Endothelial cell (in vitro differentiated cells): ENCODE data around the gene RANBP10. TPM values are rescaled to one million over a fixed set of nuclear protein-coding genes. Genes with fewer than 3 reads are reported as not detected.

ENCODE experiments used
- DNase-seq: peaks from one replicate; pipeline ENCODE4 v3.0.0; 2021; ENCODE audit warnings: low spot score
- H3K27ac Mint-ChIP-seq: one replicate; pipeline ENCODE4 v1.8.0; 2021; ENCODE audit warnings: mixed read lengths, inconsistent platforms; ENCODE audit not compliant: unreplicated experiment
- H3K27me3 Mint-ChIP-seq: one replicate; pipeline ENCODE4 v1.8.0; 2021; ENCODE audit warnings: mild to moderate bottlenecking, moderate library complexity, mixed read lengths, inconsistent platforms; ENCODE audit not compliant: unreplicated experiment
- H3K36me3 Mint-ChIP-seq: one replicate; pipeline ENCODE4 v1.8.0; 2021; ENCODE audit warnings: mild to moderate bottlenecking, low read depth, mixed read lengths, inconsistent platforms; ENCODE audit not compliant: unreplicated experiment
- H3K4me1 Mint-ChIP-seq: one replicate; pipeline ENCODE4 v1.8.0; 2021; ENCODE audit warnings: mild to moderate bottlenecking, mixed read lengths, inconsistent platforms; ENCODE audit not compliant: unreplicated experiment
- H3K4me3 Mint-ChIP-seq: one replicate; pipeline ENCODE4 v1.8.0; 2021; ENCODE audit warnings: mild to moderate bottlenecking, mixed read lengths, inconsistent platforms; ENCODE audit not compliant: unreplicated experiment
- H3K9me3 Mint-ChIP-seq: one replicate; pipeline ENCODE4 v1.8.0; 2021; ENCODE audit warnings: mixed read lengths, inconsistent platforms; ENCODE audit not compliant: unreplicated experiment
- CTCF ChIP-seq: fragments of 200-600 bp; sonication (generic); IDR thresholded peaks from one replicate; pipeline ENCODE4 v1.5.0; 2021; ENCODE audit warnings: antibody characterized with exemption; ENCODE audit not compliant: unreplicated experiment
- total RNA-seq: library from RNA; stranded (reverse); fragmentation: NEBNext Ultra II Directional; extraction: Animal tissue kit (Norgen Biotek cat#: 25700); gene quantifications from one replicate; pipeline ENCODE4 v1.2.1, GENCODE V29; 2021; ENCODE audit not compliant: unreplicated experiment

RANBP10 gene
- total RNA-seq, 1 donor from 2014 or later = 19.5 TPM

GRCh38 chr16:67764158-67764667 lies 42.1 kb downstream of the RANBP10 start:
- peaks cover 12% of the 10 kb centered on the region for H3K27me3 Mint-ChIP-seq

GRCh38 chr16:67763066-67763465 lies 43.3 kb downstream of the RANBP10 start:
- H3K27ac Mint-ChIP-seq = no peak overlapping the region
- H3K27me3 Mint-ChIP-seq = peaks cover 14% of the 10 kb centered on the region
- peaks cover 12% of the 10 kb centered on the region for H3K4me1 Mint-ChIP-seq
- DNase-seq = no peak
- H3K36me3 Mint-ChIP-seq = peaks cover 19% of the 10 kb centered on the region
- H3K9me3 Mint-ChIP-seq = no peaks in the 10 kb centered on the region
- TF ChIP-seq CTCF = no peak
- H3K4me3 Mint-ChIP-seq = peak overlapping the region; percentile 22

More at GRCh38 chr16:67764158-67764667, 42.1 kb downstream of the RANBP10 start:
- H3K36me3 Mint-ChIP-seq = peaks cover 19% of the 10 kb centered on the region
- TF ChIP-seq CTCF = no peak
- H3K9me3 Mint-ChIP-seq = no peaks in the 10 kb centered on the region
- H3K4me3 Mint-ChIP-seq = no peak overlapping the region
- H3K27ac Mint-ChIP-seq = peak overlapping the region; percentile 48
- no peak for DNase-seq
- H3K4me1 Mint-ChIP-seq = peaks cover 12% of the 10 kb centered on the region

- H3K9me3 Mint-ChIP-seq = no peaks in the 10 kb centered on the region
- no peak for TF ChIP-seq CTCF
- no peak overlapping the region for H3K27ac Mint-ChIP-seq
- H3K27me3 Mint-ChIP-seq = peaks cover 14% of the 10 kb centered on the region
- H3K4me3 Mint-ChIP-seq = no peak overlapping the region
- H3K36me3 Mint-ChIP-seq = peaks cover 19% of the 10 kb centered on the region
- peaks cover 12% of the 10 kb centered on the region for H3K4me1 Mint-ChIP-seq
- no peak for DNase-seq
Observed at GRCh38 chr16:67762385-67762784, 44.0 kb downstream of the RANBP10 start.

GRCh38 chr16:67761924-67762323 lies 44.4 kb downstream of the RANBP10 start:
- no peak for DNase-seq
- no peak for TF ChIP-seq CTCF
- H3K4me3 Mint-ChIP-seq = no peak overlapping the region
- peaks cover 19% of the 10 kb centered on the region for H3K36me3 Mint-ChIP-seq
- H3K4me1 Mint-ChIP-seq = peaks cover 9% of the 10 kb centered on the region
- no peak overlapping the region for H3K27ac Mint-ChIP-seq
- no peaks in the 10 kb centered on the region for H3K9me3 Mint-ChIP-seq
- peaks cover 14% of the 10 kb centered on the region for H3K27me3 Mint-ChIP-seq

GRCh38 chr16:67760956-67761230 lies 45.5 kb downstream of the RANBP10 start:
- peaks cover 12% of the 10 kb centered on the region for H3K27me3 Mint-ChIP-seq
- H3K27ac Mint-ChIP-seq = peak overlapping the region; percentile 54

More at GRCh38 chr16:67760956-67761230, 45.5 kb downstream of the RANBP10 start:
- no peak for DNase-seq
- H3K4me3 Mint-ChIP-seq = no peak overlapping the region
- H3K9me3 Mint-ChIP-seq = no peaks in the 10 kb centered on the region
- no peak for TF ChIP-seq CTCF
- peaks cover 13% of the 10 kb centered on the region for H3K36me3 Mint-ChIP-seq
- no peaks in the 10 kb centered on the region for H3K4me1 Mint-ChIP-seq
